GM18499 (cell line): ENCODE data around the gene ANGPTL1.

Experiments
- ATAC-seq: cut with Tn5 transposase; IDR thresholded peaks from one replicate; pipeline ENCODE4 v1.9.1; 2021; ENCODE audit warnings: moderate number of reproducible peaks; ENCODE audit not compliant: insufficient read depth, unreplicated experiment

The ANGPTL1 gene

GRCh38 chr1:178870944-178871343 lies at the start of gene ANGPTL1:
TSS of gene ANGPTL1 (minus strand) at chr1:178871077. CDS start at chr1:178865776, 5,301 bp downstream.
- ATAC-seq = no peak

- ATAC-seq = no peak
Observed at GRCh38 chr1:178919581-178919980, 48.7 kb upstream of the ANGPTL1 start.

DNA sequence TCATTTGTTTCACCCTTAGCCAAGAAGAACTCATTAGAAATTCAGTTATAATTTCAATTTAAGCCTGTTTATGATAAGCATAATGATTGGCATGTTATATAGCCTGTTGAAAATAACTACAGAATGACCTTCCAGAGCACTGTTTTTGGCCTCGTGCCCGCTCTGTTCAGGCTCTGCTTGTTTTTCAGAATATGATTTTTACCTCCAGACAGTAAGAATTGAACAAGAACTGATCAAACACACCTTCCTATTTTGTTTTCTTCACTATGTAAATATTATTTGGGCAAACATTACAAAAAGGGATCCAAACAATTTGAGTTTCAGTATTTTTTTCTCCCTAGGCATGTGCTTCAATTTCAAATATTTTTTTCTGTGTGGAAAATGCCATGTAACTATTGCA lies 48.1 kb upstream of the ANGPTL1 start:
- no peak for ATAC-seq

DNA sequence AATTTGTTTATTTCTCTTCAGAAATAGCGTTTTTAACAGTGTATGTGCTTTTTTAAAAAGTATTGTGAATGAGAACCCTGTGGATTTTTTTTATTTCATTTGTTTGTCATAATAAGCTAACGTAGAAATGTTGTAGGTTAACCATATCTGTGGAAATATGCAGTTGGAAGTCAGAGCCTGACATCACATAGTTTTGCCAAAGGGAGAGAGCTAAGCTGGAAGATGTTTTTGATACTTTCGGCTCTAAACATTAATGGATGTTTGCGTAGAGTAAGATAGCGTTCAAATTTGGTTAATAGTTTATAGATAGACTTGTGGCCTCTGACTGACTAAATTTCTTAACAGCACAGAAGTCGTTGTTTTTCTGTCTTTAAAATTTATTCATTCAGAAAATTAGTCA lies 47.4 kb upstream of the ANGPTL1 start:
- ATAC-seq = no peak

DNA sequence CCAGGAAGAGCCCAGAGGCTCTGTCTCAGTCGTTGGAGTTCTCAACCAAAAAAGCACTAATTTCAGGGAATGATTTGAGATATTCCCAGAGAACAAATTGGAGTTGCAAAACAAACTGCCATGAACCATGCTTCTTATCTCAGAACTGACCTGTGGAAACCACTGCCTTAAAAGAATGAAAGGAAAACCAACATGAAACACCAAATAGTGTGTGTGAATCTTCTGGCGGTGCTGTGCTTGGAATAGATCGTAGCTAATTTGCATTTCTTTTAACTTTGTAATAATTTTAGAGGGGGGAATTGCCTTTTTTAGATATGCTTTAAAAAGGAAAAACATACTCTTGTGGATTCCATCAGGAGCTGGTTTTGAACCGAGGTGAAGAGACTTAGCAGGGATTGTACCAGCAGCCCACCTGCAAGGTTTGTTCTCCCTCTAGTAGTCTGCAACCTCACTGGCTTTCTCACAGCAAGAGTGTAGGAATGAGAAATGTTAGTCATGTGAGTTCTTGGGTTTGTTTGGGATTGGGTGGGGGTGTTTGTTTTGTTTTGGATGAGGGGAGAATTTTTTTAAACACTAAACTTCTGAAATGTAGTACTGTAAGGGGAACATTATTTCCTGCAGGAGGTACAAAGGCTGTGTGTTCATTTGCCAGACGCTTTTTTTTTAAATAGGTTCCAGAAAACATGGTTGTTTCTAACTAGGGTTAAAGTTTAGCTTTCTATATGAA lies 45.7 kb upstream of the ANGPTL1 start:
- no peak for ATAC-seq

- ATAC-seq = no peak
Observed at GRCh38 chr1:178912597-178912996, 41.7 kb upstream of the ANGPTL1 start.

GRCh38 chr1:178910023-178910422 lies 39.1 kb upstream of the ANGPTL1 start:
- ATAC-seq = no peak

- no peak for ATAC-seq
Observed at GRCh38 chr1:178908358-178908757, 37.5 kb upstream of the ANGPTL1 start.

- ATAC-seq = no peak
Observed at GRCh38 chr1:178901482-178902125, 30.7 kb upstream of the ANGPTL1 start.

- no peak for ATAC-seq
Observed at GRCh38 chr1:178899402-178899801, 28.5 kb upstream of the ANGPTL1 start.

GRCh38 chr1:178898401-178898800 lies 27.5 kb upstream of the ANGPTL1 start:
- no peak for ATAC-seq

DNA sequence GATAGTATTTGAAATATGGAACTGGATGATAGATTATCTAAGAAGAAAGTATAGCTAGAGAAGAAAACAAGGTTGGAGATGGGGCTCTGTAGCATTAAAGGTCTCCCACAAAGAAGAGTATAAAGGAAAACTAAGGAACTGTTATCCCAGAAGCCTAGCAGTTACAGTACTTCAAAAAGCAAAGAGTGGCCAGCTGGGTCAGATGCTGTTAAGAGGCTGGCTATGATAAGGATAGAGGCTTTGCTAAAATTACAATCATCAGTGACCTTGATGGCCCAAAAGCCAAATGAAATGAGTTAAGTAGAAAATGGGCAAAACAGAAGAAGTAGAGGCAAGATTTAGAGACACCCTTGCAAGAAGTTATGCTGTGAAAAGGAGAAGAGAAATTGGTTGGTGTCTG lies 25.1 kb upstream of the ANGPTL1 start:
- ATAC-seq = no peak

- no peak for ATAC-seq
Observed at GRCh38 chr1:178886551-178886950, 15.7 kb upstream of the ANGPTL1 start.

- ATAC-seq = no peak
Observed at GRCh38 chr1:178885869-178886268, 15.0 kb upstream of the ANGPTL1 start.

DNA sequence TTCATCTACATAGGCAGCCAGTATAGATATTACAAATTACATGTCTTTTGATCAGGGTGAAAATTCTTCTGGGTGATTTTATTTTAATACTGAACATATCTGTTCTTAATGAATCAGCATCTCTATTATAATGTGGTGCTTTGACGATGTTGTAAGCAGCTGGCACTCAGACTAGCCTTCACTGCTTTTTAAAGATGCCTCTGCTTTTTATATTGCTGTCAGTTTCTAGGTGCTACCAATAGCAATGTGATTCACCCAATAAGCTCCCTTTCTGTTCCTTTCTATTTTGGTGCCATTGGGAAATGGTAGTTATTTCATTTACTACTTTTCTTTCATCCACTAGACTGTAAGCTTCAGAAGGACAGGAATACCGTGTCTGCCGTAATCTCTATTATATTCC lies 11.1 kb upstream of the ANGPTL1 start:
- ATAC-seq = no peak

DNA sequence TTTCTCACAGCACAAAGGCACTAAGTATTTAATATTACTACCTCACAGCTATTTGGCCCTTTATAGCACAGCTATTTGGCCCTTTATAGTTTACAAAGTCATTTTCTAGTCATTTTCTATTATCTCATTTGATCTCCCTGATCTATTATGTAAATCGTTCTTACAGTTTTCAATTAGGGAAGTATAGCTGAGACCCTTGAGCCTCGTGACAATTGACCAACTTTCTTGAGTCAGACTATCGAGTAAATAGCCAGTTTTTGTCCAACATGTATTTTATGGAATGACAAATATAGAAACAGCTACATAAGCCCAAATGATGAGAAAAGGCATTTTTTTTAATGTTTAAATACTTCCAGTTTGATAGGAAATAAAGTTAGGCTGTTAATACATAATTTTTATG lies 7.0 kb upstream of the ANGPTL1 start:
- ATAC-seq = no peak

GRCh38 chr1:178875936-178876335 lies 5.1 kb upstream of the ANGPTL1 start:
- ATAC-seq = no peak

GRCh38 chr1:178874966-178875365 lies 4.1 kb upstream of the ANGPTL1 start:
- no peak for ATAC-seq

DNA sequence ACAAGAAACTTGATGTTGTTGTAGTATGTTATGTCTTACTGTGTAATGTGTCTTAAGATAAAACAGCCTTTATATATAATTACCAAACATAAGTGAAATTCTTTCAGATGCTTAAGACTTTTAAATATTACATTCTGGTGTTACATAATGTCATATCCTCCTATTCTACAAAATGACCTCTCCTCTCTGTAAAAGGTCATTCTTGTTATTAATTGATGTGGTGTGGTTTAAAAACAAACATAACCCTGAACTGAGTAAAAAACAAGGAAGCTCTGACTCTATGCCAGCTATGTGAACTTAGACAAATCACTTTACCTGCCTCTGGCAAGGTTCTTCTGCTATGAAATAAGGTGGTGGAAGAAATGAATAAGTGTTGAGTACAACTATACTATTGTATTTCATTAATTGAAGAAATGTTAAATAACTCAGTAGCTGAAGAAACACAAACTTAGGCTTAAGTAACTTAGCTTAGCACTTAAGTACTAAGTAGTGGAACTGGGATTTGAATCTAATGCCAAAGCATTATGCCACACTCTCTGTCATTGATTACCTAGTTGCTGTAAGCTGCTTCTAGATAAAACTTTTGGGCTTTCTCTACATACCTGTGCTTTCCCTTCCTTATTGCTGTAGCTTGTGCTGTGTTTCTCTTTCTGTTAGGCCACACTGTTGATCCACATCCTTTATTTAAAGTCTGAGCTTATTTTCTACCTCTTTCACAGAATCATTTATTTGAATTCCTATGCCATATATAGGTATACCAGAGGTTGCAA lies 859 bp upstream of the ANGPTL1 start:
- ATAC-seq = no peak

DNA sequence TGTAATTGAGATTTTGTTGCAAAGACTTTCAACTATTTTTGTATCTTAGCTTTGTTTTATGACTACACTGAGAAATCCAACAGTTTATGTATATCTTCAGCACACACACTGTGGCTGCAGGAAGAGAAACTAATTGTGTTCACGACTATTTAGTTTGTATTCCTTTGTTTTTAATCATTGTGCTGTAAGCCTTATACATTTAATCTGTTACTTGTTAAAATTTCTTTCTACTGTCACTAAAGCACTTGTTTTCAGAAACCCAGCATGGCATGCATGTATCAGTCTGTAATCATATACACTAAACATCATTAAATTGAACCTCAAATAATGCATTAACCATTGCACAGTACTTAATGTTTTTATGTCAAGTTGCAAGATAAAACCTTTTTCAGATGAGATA lies 656 bp downstream of the ANGPTL1 start:
- no peak for ATAC-seq

GRCh38 chr1:178869119-178869697 lies 1.7 kb downstream of the ANGPTL1 start:
- ATAC-seq = no peak
